GM23338 (cell line): ENCODE results near the gene BSCL2. TPM values are rescaled to one million over a fixed set of nuclear protein-coding genes. Genes with fewer than 3 reads are reported as not detected.

Experiments
- ATAC-seq: fragments of 200-7000 bp; cut with Tn5 transposase; 3 replicates; pipeline ENCODE4 v1.9.1; 2020
- DNase-seq: peaks from one replicate; pipeline ENCODE4 v3.0.0-alpha.2; 2015; ENCODE audit warnings: low spot score
- H2AFZ ChIP-seq: fragments of 200-600 bp; sonication (generic); 2 replicates; pipeline ENCODE4 v1.8.0; 2016; ENCODE audit warnings: antibody characterized with exemption, mild to moderate bottlenecking, moderate library complexity
- H3F3A ChIP-seq: fragments of 200-600 bp; sonication (generic); replicated peaks from 2 replicates; pipeline ENCODE4 v1.8.0; 2017; ENCODE audit warnings: antibody characterized with exemption, mixed run types, low read depth
- H3K27ac ChIP-seq: fragments of 200-600 bp; sonication (generic); 2 replicates; pipeline ENCODE4 v1.6.1; 2016; ENCODE audit warnings: low read depth
- H3K27me3 ChIP-seq: fragments of 200-600 bp; sonication (generic); 2 replicates; pipeline ENCODE4 v1.8.0; 2016; ENCODE audit warnings: mild to moderate bottlenecking, mixed run types, moderate library complexity; ENCODE audit not compliant: insufficient read depth
- H3K36me3 ChIP-seq: fragments of 200-600 bp; sonication (generic); 2 replicates; pipeline ENCODE4 v1.8.0; 2016; ENCODE audit warnings: mild to moderate bottlenecking; ENCODE audit not compliant: insufficient read depth
- H3K4me1 ChIP-seq: fragments of 200-600 bp; sonication (generic); 2 replicates; pipeline ENCODE4 v1.8.0; 2016; ENCODE audit warnings: mild to moderate bottlenecking, moderate library complexity; ENCODE audit not compliant: insufficient read depth
- H3K4me2 ChIP-seq: fragments of 200-600 bp; sonication (generic); 2 replicates; pipeline ENCODE4 v1.7.1; 2017; ENCODE audit warnings: mixed run types
- H3K4me3 ChIP-seq: fragments of 200-600 bp; sonication (generic); 2 replicates; pipeline ENCODE4 v1.6.1; 2016; ENCODE audit warnings: mixed run types
- H3K79me2 ChIP-seq: fragments of 200-600 bp; sonication (generic); replicated peaks from 2 replicates; pipeline ENCODE4 v1.8.0; 2017; ENCODE audit warnings: mild to moderate bottlenecking; ENCODE audit not compliant: insufficient read depth
- H3K9me2 ChIP-seq: fragments of 200-600 bp; sonication (generic); 2 replicates; pipeline ENCODE4 v1.8.0; 2017; ENCODE audit not compliant: insufficient read depth
- H4K20me1 ChIP-seq: fragments of 200-600 bp; sonication (generic); replicated peaks from 2 replicates; pipeline ENCODE4 v1.8.0; 2017; ENCODE audit warnings: mild to moderate bottlenecking; ENCODE audit not compliant: insufficient read depth
- H3K27ac Mint-ChIP-seq: 2 replicates; pipeline ENCODE4 v1.8.0; 2020; ENCODE audit warnings: inconsistent platforms, mild to moderate bottlenecking, moderate library complexity, mixed read lengths
- H3K27me3 Mint-ChIP-seq: 3 replicates; pipeline ENCODE4 v1.8.0; 2022; ENCODE audit warnings: low read depth, mild to moderate bottlenecking, moderate library complexity, mixed read lengths, inconsistent platforms; ENCODE audit not compliant: insufficient read depth, poor library complexity
- H3K36me3 Mint-ChIP-seq: 3 replicates; pipeline ENCODE4 v1.8.0; 2021; ENCODE audit warnings: low read depth, mild to moderate bottlenecking, inconsistent platforms, moderate library complexity, mixed read lengths
- H3K4me1 Mint-ChIP-seq: 3 replicates; pipeline ENCODE4 v1.8.0; 2020; ENCODE audit warnings: mild to moderate bottlenecking, inconsistent platforms, mixed read lengths
- H3K4me3 Mint-ChIP-seq: 3 replicates; pipeline ENCODE4 v1.8.0; 2021; ENCODE audit warnings: moderate library complexity, mild to moderate bottlenecking, inconsistent platforms, mixed read lengths
- H3K9me3 Mint-ChIP-seq: 3 replicates; pipeline ENCODE4 v1.8.0; 2020; ENCODE audit warnings: moderate library complexity, mild to moderate bottlenecking, inconsistent platforms, mixed read lengths
- CREB1 ChIP-seq: fragments of 250-450 bp; sonication (Bioruptor Pico); IDR thresholded peaks from 2 replicates; pipeline ENCODE4 v1.5.0; 2020; ENCODE audit warnings: low read depth, mild to moderate bottlenecking, moderate library complexity
- ETS1 ChIP-seq: IDR thresholded peaks from 2 replicates; pipeline ENCODE4 v1.6.1; 2016; ENCODE audit warnings: antibody characterized with exemption
- NANOG ChIP-seq: IDR thresholded peaks from 2 replicates; pipeline ENCODE4 v1.6.1; 2016; ENCODE audit warnings: antibody characterized with exemption, borderline replicate concordance
- POLR2AphosphoS5 ChIP-seq: IDR thresholded peaks from 2 replicates; pipeline ENCODE4 v1.6.1; 2016; ENCODE audit warnings: antibody characterized with exemption, low read depth
- REST ChIP-seq: IDR thresholded peaks from one replicate; pipeline ENCODE4 v1.6.1; 2018; ENCODE audit warnings: antibody characterized with exemption; ENCODE audit not compliant: unreplicated experiment
- ZNF462 ChIP-seq: fragments of 250-450 bp; sonication (Bioruptor Pico); IDR thresholded peaks from 2 replicates; pipeline ENCODE4 v1.5.0; 2020; ENCODE audit warnings: mild to moderate bottlenecking, moderate library complexity
- polyA plus RNA-seq: library from polyadenylated mRNA; unstranded; fragments of >200 nt; fragmentation: Nextera tagmentation; extraction: Ambion mirVana; gene quantifications from 2 replicates; pipeline ENCODE4 v1.2.1, GENCODE V29; 2016
- total RNA-seq: library from RNA; depleted of rRNA; stranded (reverse); fragments of >200 nt; shearing (Covaris generic); gene quantifications from 2 replicates; pipeline ENCODE4 v1.2.3, GENCODE V29; 2014

Gene BSCL2
- total and polyA plus RNA-seq, 2 experiments from 2014 or later, result 60.2 to 81.7 TPM

- H3K27ac ChIP-seq, result peak within 1 kb of the TSS; percentile 92
- peak within 1 kb of the TSS; percentile 98 for H2AFZ ChIP-seq
- H3F3A ChIP-seq, result peaks cover 44% of the 10 kb centered on the region
- peaks cover 7% of the 10 kb centered on the region for H3K36me3 ChIP-seq
- H3K4me3 Mint-ChIP-seq, result peak within 1 kb of the TSS; percentile 90
- TF ChIP-seq CREB1 (CRISPR knock-in tag) (peak; percentile 37; the same call in 1 of the 2 replicates), POLR2AphosphoS5 (peak; percentile 84), ETS1 (peak; percentile 84), ZNF462 (no peak), REST (no peak), NANOG (no peak)
- no peaks in the 10 kb centered on the region for H3K27me3 ChIP-seq
- H3K4me1 Mint-ChIP-seq, result peaks cover 11% of the 10 kb centered on the region
- H3K4me3 ChIP-seq, result peak within 1 kb of the TSS; percentile 98
- DNase-seq (peak; percentile 97), ATAC-seq (peak; percentile 84)
- H3K4me2 ChIP-seq, result peak within 1 kb of the TSS; percentile 93
- no peaks in the 10 kb centered on the region for H3K9me2 ChIP-seq
- no peaks in the 10 kb centered on the region; the same call in 1 of the 3 replicates for H3K9me3 Mint-ChIP-seq
- H4K20me1 ChIP-seq, result peaks cover 12% of the 10 kb centered on the region
- H3K27me3 Mint-ChIP-seq, result peaks cover 17% of the 10 kb centered on the region
- H3K36me3 Mint-ChIP-seq, result peaks cover 53% of the 10 kb centered on the region
- peak within 1 kb of the TSS; percentile 98 for H3K27ac Mint-ChIP-seq
- peaks cover 34% of the 10 kb centered on the region for H3K79me2 ChIP-seq
- peaks cover 24% of the 10 kb centered on the region; the same call in 1 of the 2 replicates for H3K4me1 ChIP-seq
These were observed 35.4 kb downstream of the BSCL2 start, which contains the start of the genes LBHD1 and UQCC3 for GRCh38 chr11:62671608-62672389. Gene LBHD1, minus strand, starts transcription at chr11:62672267. Its CDS starts 2,236 bp downstream, at chr11:62670031. Gene UQCC3, plus strand, starts transcription at chr11:62671673. Its CDS starts 73 bp downstream, at chr11:62671746.
